ENCODE measurements around the gene CERS6. TPM values are rescaled to one million over a fixed set of nuclear protein-coding genes. Genes with fewer than 3 reads are reported as not detected.
A peak's percentile ranks its signal among the peaks of the same experiment; 100 is the strongest.

Gene CERS6
- total RNA-seq, 1 donor from 2014 or later: 30.8 TPM

DNA sequence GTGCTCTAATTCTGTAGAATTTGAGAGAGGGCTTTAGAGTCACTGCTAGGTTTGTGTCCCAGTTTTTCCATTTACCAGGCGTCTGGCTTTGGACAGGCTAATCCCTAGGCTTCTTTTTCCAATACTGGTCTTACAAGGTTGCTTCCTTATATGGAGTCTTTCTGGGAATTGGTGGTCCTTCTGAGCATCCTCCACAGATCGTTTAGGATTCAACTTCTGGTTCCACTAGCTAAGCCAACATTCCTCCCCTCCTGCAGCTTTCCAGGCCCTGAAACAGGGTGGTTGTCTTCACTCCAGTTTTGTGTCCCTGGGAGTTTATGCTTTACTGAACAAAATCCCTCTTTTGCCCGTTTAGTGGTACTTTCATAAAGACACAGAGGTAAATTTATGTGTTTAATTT is 170.6 kb downstream of the CERS6 start:
- DNase-seq (ENCODE audit: low spot score): no peak
- Mint-ChIP-seq H3K36me3 (ENCODE audit: low read depth) (no peaks in the 10 kb centered on the region), H3K27me3 (ENCODE audit: low read depth) (no peaks in the 10 kb centered on the region), H3K9me3 (ENCODE audit: low read depth) (no peaks in the 10 kb centered on the region), H3K27ac (ENCODE audit: unreplicated experiment) (no peak overlapping the region), H3K4me3 (ENCODE audit: unreplicated experiment) (no peak overlapping the region), H3K4me1 (ENCODE audit: low read depth) (peaks cover 27% of the 10 kb centered on the region)
- TF ChIP-seq, protein P1, sequence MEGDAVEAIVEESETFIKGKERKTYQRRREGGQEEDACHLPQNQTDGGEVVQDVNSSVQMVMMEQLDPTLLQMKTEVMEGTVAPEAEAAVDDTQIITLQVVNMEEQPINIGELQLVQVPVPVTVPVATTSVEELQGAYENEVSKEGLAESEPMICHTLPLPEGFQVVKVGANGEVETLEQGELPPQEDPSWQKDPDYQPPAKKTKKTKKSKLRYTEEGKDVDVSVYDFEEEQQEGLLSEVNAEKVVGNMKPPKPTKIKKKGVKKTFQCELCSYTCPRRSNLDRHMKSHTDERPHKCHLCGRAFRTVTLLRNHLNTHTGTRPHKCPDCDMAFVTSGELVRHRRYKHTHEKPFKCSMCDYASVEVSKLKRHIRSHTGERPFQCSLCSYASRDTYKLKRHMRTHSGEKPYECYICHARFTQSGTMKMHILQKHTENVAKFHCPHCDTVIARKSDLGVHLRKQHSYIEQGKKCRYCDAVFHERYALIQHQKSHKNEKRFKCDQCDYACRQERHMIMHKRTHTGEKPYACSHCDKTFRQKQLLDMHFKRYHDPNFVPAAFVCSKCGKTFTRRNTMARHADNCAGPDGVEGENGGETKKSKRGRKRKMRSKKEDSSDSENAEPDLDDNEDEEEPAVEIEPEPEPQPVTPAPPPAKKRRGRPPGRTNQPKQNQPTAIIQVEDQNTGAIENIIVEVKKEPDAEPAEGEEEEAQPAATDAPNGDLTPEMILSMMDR (IDR thresholded peaks at IDR 0.05): no peak

DNA sequence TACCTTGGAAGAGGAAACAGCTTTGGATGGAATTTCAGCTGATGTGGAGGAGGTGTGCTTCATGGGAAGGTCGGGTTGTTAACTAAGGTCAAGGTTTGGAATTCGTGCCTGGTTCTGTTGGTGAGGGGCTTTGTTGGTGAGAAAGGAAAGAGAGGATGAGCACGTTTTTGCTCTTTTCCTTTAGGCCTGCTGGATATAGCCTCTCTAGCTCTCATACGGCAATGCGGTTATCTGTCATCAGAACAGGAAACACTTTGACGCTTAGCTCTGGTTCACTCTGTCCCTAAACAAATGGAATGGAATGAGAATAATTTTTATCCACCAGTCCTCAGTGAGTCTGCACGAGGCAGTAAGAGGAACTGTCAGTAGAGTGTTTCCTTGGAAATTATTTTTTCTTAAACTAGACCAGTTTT is 176.6 kb downstream of the CERS6 start:
- Mint-ChIP-seq H3K27ac (ENCODE audit: unreplicated experiment) (peak overlapping the region; percentile 99), H3K9me3 (ENCODE audit: low read depth) (no peaks in the 10 kb centered on the region), H3K27me3 (ENCODE audit: low read depth) (no peaks in the 10 kb centered on the region), H3K4me3 (ENCODE audit: unreplicated experiment) (peak overlapping the region; percentile 52), H3K36me3 (ENCODE audit: low read depth) (no peaks in the 10 kb centered on the region), H3K4me1 (ENCODE audit: low read depth) (peaks cover 38% of the 10 kb centered on the region)
- no peak for DNase-seq (ENCODE audit: low spot score)
- TF ChIP-seq, protein P1 (IDR thresholded peaks at IDR 0.05): no peak

DNA sequence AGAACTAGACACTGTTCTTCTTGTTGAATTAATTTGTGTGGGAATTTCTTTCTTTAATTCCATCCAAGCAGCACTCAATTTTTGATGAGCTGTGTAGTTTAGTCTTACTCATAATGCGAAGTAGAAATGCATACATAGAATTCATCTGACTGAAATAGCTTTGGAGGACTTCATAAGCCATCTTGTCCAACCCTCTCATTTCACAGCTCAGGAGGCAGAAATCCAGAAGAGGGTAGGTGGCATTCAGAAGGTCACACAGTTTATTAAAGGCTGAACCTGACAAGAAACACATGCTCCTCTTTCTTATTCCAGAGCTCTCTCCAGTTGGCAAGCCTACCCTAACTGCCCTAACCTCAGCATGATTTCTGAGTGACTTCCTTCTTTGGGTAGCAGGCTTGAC is 177.1 kb downstream of the CERS6 start:
- peaks cover 39% of the 10 kb centered on the region for H3K4me1 Mint-ChIP-seq (ENCODE audit: low read depth)
- no peaks in the 10 kb centered on the region for H3K36me3 Mint-ChIP-seq (ENCODE audit: low read depth)
- H3K9me3 Mint-ChIP-seq (ENCODE audit: low read depth): no peaks in the 10 kb centered on the region
- H3K27ac Mint-ChIP-seq (ENCODE audit: unreplicated experiment): peak overlapping the region; percentile 70
- no peaks in the 10 kb centered on the region for H3K27me3 Mint-ChIP-seq (ENCODE audit: low read depth)
- no peak for DNase-seq (ENCODE audit: low spot score)
- TF ChIP-seq, protein P1 (IDR thresholded peaks at IDR 0.05): no peak
- no peak overlapping the region for H3K4me3 Mint-ChIP-seq (ENCODE audit: unreplicated experiment)

DNA sequence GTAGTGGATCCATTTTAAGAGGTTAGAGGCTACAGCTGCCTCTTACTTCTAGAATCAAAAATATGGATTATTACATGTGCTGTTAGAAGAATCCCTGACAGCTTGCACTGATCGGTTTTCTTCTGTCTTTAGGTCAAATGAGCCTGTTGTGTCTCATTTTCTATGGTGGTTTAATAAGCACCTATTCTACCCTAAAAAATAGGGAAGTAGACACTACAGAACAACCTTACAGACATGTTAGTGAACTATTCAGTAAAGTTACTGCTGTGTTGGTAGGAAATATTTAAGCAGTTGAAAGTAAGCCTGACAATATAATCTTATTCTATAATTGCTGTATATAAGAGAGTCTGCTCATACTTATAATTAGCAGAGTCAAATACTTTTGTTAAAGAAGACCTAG is 177.8 kb downstream of the CERS6 start:
- Mint-ChIP-seq H3K27me3 (ENCODE audit: low read depth) (no peaks in the 10 kb centered on the region), H3K4me3 (ENCODE audit: unreplicated experiment) (no peak overlapping the region), H3K9me3 (ENCODE audit: low read depth) (no peaks in the 10 kb centered on the region), H3K27ac (ENCODE audit: unreplicated experiment) (peak overlapping the region; percentile 36), H3K4me1 (ENCODE audit: low read depth) (peaks cover 45% of the 10 kb centered on the region), H3K36me3 (ENCODE audit: low read depth) (no peaks in the 10 kb centered on the region)
- TF ChIP-seq, protein P1 (IDR thresholded peaks at IDR 0.05): no peak
- DNase-seq (ENCODE audit: low spot score): no peak

DNA sequence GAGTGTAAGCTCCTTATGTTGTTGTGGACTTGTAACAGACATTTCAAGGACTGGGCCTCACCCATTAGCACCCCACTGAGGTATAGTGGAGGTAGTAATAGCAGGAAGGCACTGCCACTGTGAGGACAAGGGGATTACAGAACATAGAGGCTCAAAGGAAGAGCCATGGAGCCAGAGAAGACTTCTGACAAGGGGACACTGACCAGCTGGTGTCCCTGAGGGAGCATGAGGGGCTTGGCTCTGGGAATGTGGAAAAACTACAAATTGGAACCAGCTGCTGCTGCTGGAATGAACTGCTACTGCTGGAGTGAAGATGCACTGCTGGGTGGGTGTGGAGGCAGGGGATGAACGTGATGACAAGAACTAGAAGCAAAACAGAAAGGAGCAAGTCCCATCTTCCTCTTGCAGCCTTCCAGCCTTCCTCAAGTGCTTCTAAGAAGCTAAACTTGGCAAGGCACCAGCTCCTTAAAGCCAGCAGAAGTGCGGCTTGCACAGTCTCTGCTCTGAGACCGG is 179.0 kb downstream of the CERS6 start:
- H3K27ac Mint-ChIP-seq (ENCODE audit: unreplicated experiment): peak overlapping the region; percentile 83
- no peak for DNase-seq (ENCODE audit: low spot score)
- no peaks in the 10 kb centered on the region for H3K9me3 Mint-ChIP-seq (ENCODE audit: low read depth)
- peaks cover 57% of the 10 kb centered on the region for H3K4me1 Mint-ChIP-seq (ENCODE audit: low read depth)
- TF ChIP-seq, protein P1 (IDR thresholded peaks at IDR 0.05): no peak
- no peaks in the 10 kb centered on the region for H3K27me3 Mint-ChIP-seq (ENCODE audit: low read depth)
- no peaks in the 10 kb centered on the region for H3K36me3 Mint-ChIP-seq (ENCODE audit: low read depth)
- no peak overlapping the region for H3K4me3 Mint-ChIP-seq (ENCODE audit: unreplicated experiment)
